ENCODE measurements around the gene MAEL. TPM values are rescaled to one million over a fixed set of nuclear protein-coding genes. Genes with fewer than 3 reads are reported as not detected.

MAEL gene
- total and polyA plus RNA-seq, 3 donors from 2014 or later, result 113 to 333 (median 181) TPM

GRCh38 chr1:166956057-166956850 is 32.8 kb upstream of the MAEL start:
- peaks cover 4% of the 10 kb centered on the region for H3K4me1 ChIP-seq
- DNase-seq, result no peak
- no peaks in the 10 kb centered on the region for H3K27me3 ChIP-seq
- no peaks in the 10 kb centered on the region for H3K36me3 ChIP-seq (ENCODE audit: low read depth, missing control alignments)
- no peak for TF ChIP-seq CTCF (IDR thresholded peaks at IDR 0.05)
- no peak for TF ChIP-seq POLR2A (IDR thresholded peaks at IDR 0.05)
- no peak overlapping the region for H3K27ac ChIP-seq
- intact Hi-C loops (cut with DNase I; ENCODE audit: low total_unique reads), result no loop called here
- WGBS, 2 donors, result 83 to 90% methylated on average over 2 of the region's 2 CpGs
- no peak overlapping the region for H3K4me3 ChIP-seq
- no peaks in the 10 kb centered on the region for H3K9me3 ChIP-seq

- no peaks in the 10 kb centered on the region for H3K27me3 ChIP-seq
- H3K27ac ChIP-seq, result no peak overlapping the region
- TF ChIP-seq POLR2A (IDR thresholded peaks at IDR 0.05), result no peak
- no peak for TF ChIP-seq CTCF (IDR thresholded peaks at IDR 0.05)
- no peak overlapping the region for H3K4me3 ChIP-seq
- no peaks in the 10 kb centered on the region for H3K36me3 ChIP-seq (ENCODE audit: low read depth, missing control alignments)
- no peak for DNase-seq
- WGBS, 2 donors, result 88 to 100% methylated on average over 2 of the region's 2 CpGs
- H3K9me3 ChIP-seq, result no peaks in the 10 kb centered on the region
- H3K4me1 ChIP-seq, result peaks cover 4% of the 10 kb centered on the region
- intact Hi-C loops (cut with DNase I; ENCODE audit: low total_unique reads), result no loop called here
Observed at GRCh38 chr1:166956872-166957271, 32.2 kb upstream of the MAEL start.

GRCh38 chr1:166960858-166961474 is 28.1 kb upstream of the MAEL start:
- 87 to 92% methylated on average over 1 of the region's 1 CpG for WGBS, 2 donors
- H3K27ac ChIP-seq, result no peak overlapping the region
- intact Hi-C loops (cut with DNase I; ENCODE audit: low total_unique reads), result no loop called here
- DNase-seq, result no peak
- H3K27me3 ChIP-seq, result no peaks in the 10 kb centered on the region
- H3K4me1 ChIP-seq, result peaks cover 4% of the 10 kb centered on the region
- no peaks in the 10 kb centered on the region for H3K9me3 ChIP-seq
- no peak overlapping the region for H3K4me3 ChIP-seq
- TF ChIP-seq POLR2A (IDR thresholded peaks at IDR 0.05) (no peak), CTCF (IDR thresholded peaks at IDR 0.05) (no peak)
- no peaks in the 10 kb centered on the region for H3K36me3 ChIP-seq (ENCODE audit: low read depth, missing control alignments)

GRCh38 chr1:166969074-166969677 is 19.9 kb upstream of the MAEL start:
- intact Hi-C loops (cut with DNase I; ENCODE audit: low total_unique reads), result no loop called here
- Histone ChIP-seq H3K4me1 (no peaks in the 10 kb centered on the region), H3K27me3 (no peaks in the 10 kb centered on the region), H3K36me3 (ENCODE audit: low read depth, missing control alignments) (no peaks in the 10 kb centered on the region), H3K27ac (peak overlapping the region in 1 of 2 donors; percentile 6), H3K4me3 (no peak overlapping the region), H3K9me3 (no peaks in the 10 kb centered on the region)
- DNase-seq, result no peak
- WGBS, 2 donors, result 80 to 82% methylated on average over 5 of the region's 5 CpGs
- no peak for TF ChIP-seq POLR2A (IDR thresholded peaks at IDR 0.05)
- no peak for TF ChIP-seq CTCF (IDR thresholded peaks at IDR 0.05)
